CD14-positive monocyte (primary cell): Measurements from ENCODE around the gene UBXN11. TPM values are rescaled to one million over a fixed set of nuclear protein-coding genes. Genes with fewer than 3 reads are reported as not detected.

Source experiments
- DNase-seq, 3 donors: peaks; one replicate each; pipeline ENCODE4 v3.0.0-alpha.2; 2011 to 2022
- H2AFZ ChIP-seq: 2 replicates; pipeline ENCODE4 v1.6.0; 2012; ENCODE audit warnings: mild to moderate bottlenecking, low read depth, low read length, inconsistent platforms; ENCODE audit not compliant: insufficient read depth, poor library complexity, severe bottlenecking
- H3K27ac ChIP-seq, 2 donors: 1 replicate in 1 of 2; 2 replicates in 1 of 2; pipeline ENCODE4 v1.5.1; 2012 to 2013; ENCODE audit warnings: low read length in 2 of 2, control low read depth in 1 of 2, inconsistent platforms in 1 of 2, low read depth in 1 of 2, mild to moderate bottlenecking in 1 of 2
- H3K27me3 ChIP-seq, 2 donors: one replicate each; pipeline versions ENCODE4 v1.6.0 to v1.6.1; 2011 to 2013; ENCODE audit warnings: low read length in 2 of 2; ENCODE audit not compliant: control insufficient read depth in 2 of 2, insufficient read depth in 2 of 2
- H3K36me3 ChIP-seq, 2 donors: replicated peaks in 1 of 2; 1 replicate in 1 of 2; 2 replicates in 1 of 2; pipeline versions ENCODE4 v1.5.1 to v1.6.1; 2012 to 2013; ENCODE audit warnings: low read length in 2 of 2, control low read depth in 1 of 2, inconsistent platforms in 1 of 2, mild to moderate bottlenecking in 1 of 2; ENCODE audit not compliant: insufficient read depth in 2 of 2, control insufficient read depth in 1 of 2
- H3K4me1 ChIP-seq, 2 donors: 1 replicate in 1 of 2; 2 replicates in 1 of 2; pipeline versions ENCODE4 v1.5.1 to v1.6.1; 2012 to 2013; ENCODE audit warnings: low read length in 2 of 2, control low read depth in 1 of 2, inconsistent platforms in 1 of 2, mild to moderate bottlenecking in 1 of 2, moderate library complexity in 1 of 2; ENCODE audit not compliant: insufficient read depth in 2 of 2, control insufficient read depth in 1 of 2
- H3K4me2 ChIP-seq: replicated peaks from 2 replicates; pipeline ENCODE3; 2012; ENCODE audit warnings: low read length, moderate library complexity, mild to moderate bottlenecking; ENCODE audit not compliant: poor library complexity, severe bottlenecking; ENCODE audit errors: extremely low read depth
- H3K4me3 ChIP-seq, 3 experiments: fragments of 200-600 bp in 1 of 3; sonication (generic) in 1 of 3; replicated peaks in 1 of 3; 1 replicate in 2 of 3; 2 replicates in 1 of 3; pipeline ENCODE4 v1.5.1; 2011 to 2013; ENCODE audit warnings: low read length in 3 of 3, mild to moderate bottlenecking in 3 of 3, control low read depth in 2 of 3, low read depth in 2 of 3, inconsistent platforms in 1 of 3, moderate library complexity in 1 of 3
- H3K79me2 ChIP-seq: 2 replicates; pipeline ENCODE4 v1.6.0; 2012; ENCODE audit warnings: mild to moderate bottlenecking, control low read depth, inconsistent platforms, low read length, moderate library complexity; ENCODE audit not compliant: insufficient read depth
- H3K9ac ChIP-seq: 2 replicates; pipeline ENCODE4 v1.6.0; 2017; ENCODE audit warnings: low read length, mild to moderate bottlenecking; ENCODE audit not compliant: insufficient read depth, poor library complexity, severe bottlenecking
- H3K9me3 ChIP-seq, 2 donors: replicated peaks in 1 of 2; 1 replicate in 1 of 2; 2 replicates in 1 of 2; pipeline versions ENCODE4 v1.5.1 to v1.6.1; 2012 to 2013; ENCODE audit warnings: low read length in 2 of 2, control low read depth in 1 of 2; ENCODE audit not compliant: control insufficient read depth in 1 of 2, insufficient read depth in 1 of 2
- H4K20me1 ChIP-seq: 2 replicates; pipeline ENCODE4 v1.6.0; 2012; ENCODE audit warnings: mild to moderate bottlenecking, low read length, control low read depth, moderate library complexity; ENCODE audit not compliant: insufficient read depth
- H3K27ac Mint-ChIP-seq, 7 donors: one replicate each; pipeline ENCODE4 v1.8.0; 2020; ENCODE audit warnings: mild to moderate bottlenecking in 7 of 7, mixed read lengths in 7 of 7, moderate library complexity in 6 of 7, inconsistent platforms in 2 of 7
- H3K27me3 Mint-ChIP-seq, 3 donors: one replicate each; pipeline ENCODE4 v1.8.0; 2021 to 2022; ENCODE audit warnings: low read depth in 3 of 3, mild to moderate bottlenecking in 3 of 3, mixed read lengths in 3 of 3, moderate library complexity in 3 of 3, inconsistent platforms in 1 of 3
- H3K36me3 Mint-ChIP-seq, 2 donors: one replicate each; pipeline ENCODE4 v1.8.0; 2020; ENCODE audit warnings: mixed read lengths in 2 of 2, inconsistent platforms in 1 of 2, mild to moderate bottlenecking in 1 of 2
- H3K4me1 Mint-ChIP-seq: one replicate; pipeline ENCODE4 v1.8.0; 2020; ENCODE audit warnings: mild to moderate bottlenecking, mixed read lengths
- H3K4me3 Mint-ChIP-seq, 2 donors: one replicate each; pipeline ENCODE4 v1.8.0; 2020; ENCODE audit warnings: mild to moderate bottlenecking in 2 of 2, mixed read lengths in 2 of 2, moderate library complexity in 1 of 2
- H3K9me3 Mint-ChIP-seq, 7 donors: one replicate each; pipeline ENCODE4 v1.8.0; 2020 to 2022; ENCODE audit warnings: mixed read lengths in 7 of 7, mild to moderate bottlenecking in 6 of 7, moderate library complexity in 6 of 7, inconsistent platforms in 2 of 7
- WGBS: methylation state at CpG from one replicate; pipeline ENCODE4 v1.1.5; 2013; ENCODE audit warnings: missing lambda C conversion rate; ENCODE audit not compliant: insufficient coverage; 5-methylcytosine and 5-hydroxymethylcytosine counted together
- intact Hi-C, 2 donors: fragments of 100-400 bp; cut with micrococcal nuclease; formaldehyde crosslinking; loops; one replicate each; pipeline versions ENCODE4 v1.15.0 to v1.15.1; 2023
- polyA plus RNA-seq, 3 donors: library from polyadenylated mRNA; depleted of rRNA in 1 of 3; unstranded in 2 of 3; stranded (reverse) in 1 of 3; fragments of 300-500 nt in 2 of 3; fragments of >200 nt in 1 of 3; fragmentation: Illumina TruSeq in 2 of 3; gene quantifications; 1 replicate in 2 of 3; 2 replicates in 1 of 3; pipeline ENCODE4 v1.2.3, GENCODE V29; 2012 to 2021
- TF ChIP-seq, protein P1 (sequence below): fragments of 200-600 bp; IDR thresholded peaks from one replicate; pipeline ENCODE4 v1.8.0; 2022; ENCODE audit warnings: antibody characterized with exemption, mild to moderate bottlenecking

UBXN11 gene
- polyA plus RNA-seq, 3 donors: 48.0 to 885 (median 52.1) TPM

GRCh38 chr1:26283871-26284596 is 22.4 kb downstream of the UBXN11 start:
- 88% methylated on average over 9 of the region's 12 CpGs for WGBS
- H3K27me3 Mint-ChIP-seq: peaks cover 0 to 9% (median 4%) of the 10 kb centered on the region in 3 donors
- Histone ChIP-seq H3K9ac (peak overlapping the region; percentile 70), H4K20me1 (peaks cover 41% of the 10 kb centered on the region), H3K4me2 (peak overlapping the region; percentile 92), H3K27me3 (no peaks in the 10 kb centered on the region), H3K9me3 (no peaks in the 10 kb centered on the region), H3K4me3 (peak overlapping the region in 1 of 3 experiments; percentile 41), H3K27ac (peak overlapping the region; percentile 99 to 100), H3K4me1 (peaks cover 93 to 94% of the 10 kb centered on the region in 2 donors), H3K36me3 (peaks cover 38 to 41% of the 10 kb centered on the region in 2 donors), H3K79me2 (peaks cover 81% of the 10 kb centered on the region), H2AFZ (no peak overlapping the region)
- peaks cover 47 to 58% of the 10 kb centered on the region in 2 donors for H3K36me3 Mint-ChIP-seq
- H3K4me3 Mint-ChIP-seq: peak overlapping the region; percentile 70 to 86
- no peaks in the 10 kb centered on the region for H3K9me3 Mint-ChIP-seq
- H3K4me1 Mint-ChIP-seq: peaks cover 88% of the 10 kb centered on the region
- intact Hi-C loops: loop anchor here (1.0 to 2.0 kb wide), 2 partner anchors 8 to 37 kb away; no protein-coding TSS in a partner anchor
- peak overlapping the region; percentile 96 to 100 (median 100) for H3K27ac Mint-ChIP-seq
- peak in 1 of 3 donors; percentile 13 for DNase-seq
- TF ChIP-seq, protein P1, sequence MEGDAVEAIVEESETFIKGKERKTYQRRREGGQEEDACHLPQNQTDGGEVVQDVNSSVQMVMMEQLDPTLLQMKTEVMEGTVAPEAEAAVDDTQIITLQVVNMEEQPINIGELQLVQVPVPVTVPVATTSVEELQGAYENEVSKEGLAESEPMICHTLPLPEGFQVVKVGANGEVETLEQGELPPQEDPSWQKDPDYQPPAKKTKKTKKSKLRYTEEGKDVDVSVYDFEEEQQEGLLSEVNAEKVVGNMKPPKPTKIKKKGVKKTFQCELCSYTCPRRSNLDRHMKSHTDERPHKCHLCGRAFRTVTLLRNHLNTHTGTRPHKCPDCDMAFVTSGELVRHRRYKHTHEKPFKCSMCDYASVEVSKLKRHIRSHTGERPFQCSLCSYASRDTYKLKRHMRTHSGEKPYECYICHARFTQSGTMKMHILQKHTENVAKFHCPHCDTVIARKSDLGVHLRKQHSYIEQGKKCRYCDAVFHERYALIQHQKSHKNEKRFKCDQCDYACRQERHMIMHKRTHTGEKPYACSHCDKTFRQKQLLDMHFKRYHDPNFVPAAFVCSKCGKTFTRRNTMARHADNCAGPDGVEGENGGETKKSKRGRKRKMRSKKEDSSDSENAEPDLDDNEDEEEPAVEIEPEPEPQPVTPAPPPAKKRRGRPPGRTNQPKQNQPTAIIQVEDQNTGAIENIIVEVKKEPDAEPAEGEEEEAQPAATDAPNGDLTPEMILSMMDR: no peak

DNA sequence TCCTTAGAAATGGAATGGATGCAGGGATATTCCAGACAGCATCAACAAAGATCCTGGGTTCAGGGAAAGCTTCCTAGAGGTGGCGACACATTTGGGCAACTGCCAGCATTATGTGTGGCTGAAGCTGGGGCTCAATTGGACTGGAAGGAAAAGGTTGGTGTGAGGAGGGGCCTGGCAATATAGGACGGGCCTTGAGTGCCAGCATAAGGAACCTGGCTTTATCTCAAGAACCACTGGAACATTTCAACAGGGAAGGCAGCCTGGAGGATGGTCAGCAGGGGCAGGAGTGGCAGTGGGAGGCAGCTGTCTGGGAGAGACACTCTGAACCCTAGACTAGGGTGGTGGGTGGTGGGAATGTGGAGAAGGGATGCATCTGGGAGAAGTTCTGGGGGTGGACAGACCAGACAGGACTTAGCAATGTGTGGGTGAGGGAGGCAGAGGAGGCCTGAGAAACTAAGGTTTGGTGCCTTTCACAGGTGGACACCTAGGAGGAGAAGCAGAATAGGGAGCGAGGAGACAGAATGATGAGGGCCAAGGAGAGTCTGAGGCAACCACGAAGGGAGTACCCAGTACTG is 23.1 kb downstream of the UBXN11 start:
- Mint-ChIP-seq H3K36me3 (peaks cover 49 to 61% of the 10 kb centered on the region in 2 donors), H3K27ac (peak overlapping the region; percentile 96 to 100 (median 100)), H3K4me3 (peak overlapping the region in 1 of 2 donors; percentile 58), H3K27me3 (peaks cover 0 to 9% (median 4%) of the 10 kb centered on the region in 3 donors), H3K9me3 (no peaks in the 10 kb centered on the region), H3K4me1 (peaks cover 88% of the 10 kb centered on the region)
- WGBS: 85% methylated on average over 3 of the region's 4 CpGs
- no peak overlapping the region for H2AFZ ChIP-seq
- H3K9me3 ChIP-seq: no peaks in the 10 kb centered on the region
- H3K36me3 ChIP-seq: peaks cover 38 to 41% of the 10 kb centered on the region in 2 donors
- peak overlapping the region; percentile 70 for H3K9ac ChIP-seq
- H3K4me3 ChIP-seq: peak overlapping the region in 1 of 3 experiments; percentile 93
- H3K4me2 ChIP-seq: peak overlapping the region; percentile 92
- H3K27me3 ChIP-seq: no peaks in the 10 kb centered on the region
- intact Hi-C loops: no loop called here
- peaks cover 83% of the 10 kb centered on the region for H3K79me2 ChIP-seq
- H3K4me1 ChIP-seq: peaks cover 93 to 94% of the 10 kb centered on the region in 2 donors
- peaks cover 41% of the 10 kb centered on the region for H4K20me1 ChIP-seq
- peak overlapping the region; percentile 99 to 100 for H3K27ac ChIP-seq
- no peak for DNase-seq
- TF ChIP-seq, protein P1: no peak
